ENCODE results near the gene PCNX3. TPM values are rescaled to one million over a fixed set of nuclear protein-coding genes. Genes with fewer than 3 reads are reported as not detected.

The PCNX3 gene
- polyA plus RNA-seq, 3 donors = 11.1 to 16.8 (median 13.3) TPM

DNA sequence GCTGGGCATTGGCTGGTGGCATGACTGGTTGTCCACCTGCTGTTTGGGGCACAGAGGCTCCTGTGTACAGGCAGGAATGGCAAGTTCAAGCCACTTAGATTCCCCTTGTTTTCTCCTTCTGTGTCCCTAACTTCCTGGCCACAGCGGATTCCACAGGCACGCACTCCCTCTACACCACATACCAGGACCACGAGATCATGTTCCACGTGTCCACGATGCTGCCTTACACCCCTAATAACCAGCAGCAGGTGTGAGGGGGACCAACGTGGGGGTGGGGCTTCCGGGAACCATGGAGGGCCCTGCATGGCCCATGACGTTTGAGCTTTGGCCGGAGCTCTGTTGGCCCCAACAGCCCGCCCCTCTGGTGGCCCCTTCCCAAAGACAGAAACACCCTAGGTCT, 30.1 kb downstream of the PCNX3 start:
- H3K27ac ChIP-seq (ENCODE audit: low read depth, low read length) = no peak overlapping the region
- 76 to 80% (median 77%) methylated on average over 10 of the region's 10 CpGs for WGBS, 3 donors

DNA sequence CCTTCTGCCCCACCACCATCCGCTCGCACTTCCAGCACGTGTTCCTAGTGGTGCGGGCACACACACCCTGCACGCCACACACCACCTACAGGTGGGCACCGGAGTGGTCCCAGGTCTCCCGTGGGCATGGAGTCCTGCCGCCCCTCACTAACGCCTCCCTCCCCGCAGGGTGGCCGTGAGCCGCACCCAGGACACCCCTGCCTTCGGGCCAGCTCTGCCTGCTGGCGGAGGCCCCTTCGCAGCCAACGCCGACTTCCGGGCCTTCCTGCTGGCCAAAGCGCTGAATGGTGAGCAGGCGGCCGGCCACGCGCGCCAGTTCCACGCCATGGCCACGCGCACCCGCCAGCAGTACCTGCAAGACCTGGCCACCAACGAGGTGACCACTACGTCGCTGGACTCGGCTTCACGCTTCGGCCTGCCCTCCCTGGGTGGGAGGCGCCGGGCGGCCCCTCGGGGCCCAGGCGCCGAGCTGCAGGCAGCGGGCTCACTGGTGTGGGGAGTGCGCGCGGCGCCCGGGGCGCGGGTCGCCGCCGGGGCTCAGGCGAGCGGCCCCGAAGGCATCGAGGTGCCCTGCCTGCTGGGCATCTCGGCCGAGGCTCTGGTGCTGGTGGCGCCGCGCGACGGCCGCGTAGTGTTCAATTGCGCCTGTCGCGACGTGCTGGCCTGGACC, 30.8 kb downstream of the PCNX3 start:
- no peak overlapping the region for H3K27ac ChIP-seq (ENCODE audit: low read depth, low read length)
- 65 to 91% (median 90%) methylated on average over 62 to 68 of the region's 68 CpGs for WGBS, 3 donors

DNA sequence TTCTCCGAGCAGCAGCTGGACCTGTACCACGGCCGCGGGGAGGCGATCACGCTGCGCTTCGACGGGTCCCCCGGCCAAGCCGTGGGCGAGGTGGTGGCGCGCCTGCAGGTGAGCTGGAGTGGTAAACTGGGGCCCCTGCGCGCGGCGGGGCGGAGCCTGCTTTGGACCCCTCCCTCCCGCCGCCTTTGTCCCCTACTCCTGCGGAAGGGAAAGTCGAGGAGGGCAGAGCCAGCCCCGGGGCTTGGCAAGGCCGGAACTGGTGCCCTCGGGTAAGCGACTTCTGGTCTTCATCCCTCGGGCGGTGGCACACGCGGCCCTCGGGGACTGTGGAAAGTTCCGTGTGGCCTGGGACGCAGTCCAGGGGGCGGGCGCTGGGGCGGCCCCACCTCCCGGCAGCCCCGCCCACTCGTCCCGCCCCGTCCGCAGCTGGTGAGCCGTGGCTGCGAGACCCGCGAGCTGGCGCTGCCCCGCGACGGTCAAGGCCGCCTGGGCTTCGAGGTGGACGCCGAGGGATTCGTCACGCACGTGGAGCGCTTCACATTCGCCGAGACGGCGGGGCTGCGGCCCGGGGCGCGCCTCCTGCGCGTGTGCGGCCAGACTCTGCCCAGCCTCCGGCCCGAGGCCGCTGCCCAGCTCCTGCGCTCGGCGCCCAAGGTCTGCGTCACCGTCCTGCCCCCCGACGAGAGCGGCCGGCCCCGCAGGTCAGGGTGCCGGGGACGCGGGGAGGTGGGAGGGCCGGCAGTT, 31.6 kb downstream of the PCNX3 start:
- WGBS, 3 donors = 14 to 83% (median 77%) methylated on average over 70 to 87 of the region's 87 CpGs
- H3K27ac ChIP-seq (ENCODE audit: low read depth, low read length) = no peak overlapping the region

DNA sequence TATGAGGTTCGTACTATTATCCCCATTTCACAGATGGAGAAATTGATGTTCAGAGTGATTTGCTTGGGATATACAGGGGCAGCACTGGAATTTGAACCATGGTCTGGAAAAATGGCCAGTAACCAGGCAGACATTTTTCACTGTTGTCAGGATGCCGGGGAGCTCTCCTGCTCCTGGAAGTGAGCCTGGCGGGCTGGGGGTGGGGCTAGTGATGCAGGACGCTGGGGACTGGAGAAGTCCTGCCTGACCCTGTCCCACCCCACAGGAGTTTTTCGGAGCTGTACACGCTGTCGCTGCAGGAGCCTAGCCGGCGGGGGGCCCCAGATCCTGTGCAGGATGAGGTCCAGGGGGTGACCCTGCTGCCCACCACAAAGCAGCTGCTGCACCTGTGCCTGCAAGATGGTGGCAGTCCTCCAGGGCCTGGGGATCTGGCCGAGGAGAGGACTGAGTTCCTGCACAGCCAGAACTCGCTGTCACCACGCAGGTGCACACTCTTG, 33.5 kb downstream of the PCNX3 start:
- no peak overlapping the region for H3K27ac ChIP-seq (ENCODE audit: low read depth, low read length)
- 62 to 79% (median 68%) methylated on average over 12 of the region's 12 CpGs for WGBS, 3 donors

DNA sequence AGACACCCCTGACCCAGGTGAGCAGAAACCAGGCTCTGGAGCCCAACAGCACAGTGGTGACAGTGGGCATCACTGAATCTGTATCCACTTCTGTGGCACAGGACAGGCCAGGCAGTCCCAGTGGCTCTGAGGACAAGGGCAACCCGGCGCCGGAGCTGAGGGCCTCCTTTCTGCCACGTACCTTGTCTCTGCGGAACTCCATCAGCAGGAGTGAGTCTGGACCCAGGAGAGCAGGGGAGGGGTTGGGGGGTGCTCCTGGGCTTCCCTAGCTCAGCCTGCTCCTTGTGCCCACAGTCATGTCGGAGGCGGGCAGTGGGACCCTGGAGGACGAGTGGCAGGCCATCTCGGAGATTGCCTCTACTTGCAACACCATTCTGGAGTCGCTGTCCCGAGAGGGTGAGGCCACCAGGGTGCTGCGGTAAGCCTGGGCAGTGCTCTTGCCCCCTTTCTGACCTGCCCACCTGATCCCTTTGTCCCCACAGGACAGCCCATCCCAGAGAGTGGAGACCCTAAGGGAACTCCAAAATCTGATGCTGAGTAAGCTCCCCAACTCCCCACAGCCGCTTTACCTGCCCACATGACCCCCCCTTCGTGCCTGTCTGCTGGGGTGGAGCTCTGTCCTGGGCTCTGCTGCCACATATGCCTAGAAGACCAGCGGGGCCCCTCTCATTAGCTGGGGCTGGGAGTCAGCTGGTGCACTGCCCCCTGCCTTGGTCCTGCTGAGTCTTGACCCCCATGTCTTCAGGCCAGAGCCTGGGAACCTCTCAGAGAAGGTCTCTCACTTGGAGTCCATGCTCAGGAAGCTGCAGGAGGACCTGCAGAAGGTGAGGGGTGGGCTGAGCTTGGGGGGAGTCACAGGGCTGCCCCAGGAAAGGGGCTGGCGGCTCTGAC, 34.3 kb downstream of the PCNX3 start:
- 84 to 89% (median 88%) methylated on average over 16 of the region's 16 CpGs for WGBS, 3 donors
- H3K27ac ChIP-seq (ENCODE audit: low read depth, low read length) = no peak overlapping the region

DNA sequence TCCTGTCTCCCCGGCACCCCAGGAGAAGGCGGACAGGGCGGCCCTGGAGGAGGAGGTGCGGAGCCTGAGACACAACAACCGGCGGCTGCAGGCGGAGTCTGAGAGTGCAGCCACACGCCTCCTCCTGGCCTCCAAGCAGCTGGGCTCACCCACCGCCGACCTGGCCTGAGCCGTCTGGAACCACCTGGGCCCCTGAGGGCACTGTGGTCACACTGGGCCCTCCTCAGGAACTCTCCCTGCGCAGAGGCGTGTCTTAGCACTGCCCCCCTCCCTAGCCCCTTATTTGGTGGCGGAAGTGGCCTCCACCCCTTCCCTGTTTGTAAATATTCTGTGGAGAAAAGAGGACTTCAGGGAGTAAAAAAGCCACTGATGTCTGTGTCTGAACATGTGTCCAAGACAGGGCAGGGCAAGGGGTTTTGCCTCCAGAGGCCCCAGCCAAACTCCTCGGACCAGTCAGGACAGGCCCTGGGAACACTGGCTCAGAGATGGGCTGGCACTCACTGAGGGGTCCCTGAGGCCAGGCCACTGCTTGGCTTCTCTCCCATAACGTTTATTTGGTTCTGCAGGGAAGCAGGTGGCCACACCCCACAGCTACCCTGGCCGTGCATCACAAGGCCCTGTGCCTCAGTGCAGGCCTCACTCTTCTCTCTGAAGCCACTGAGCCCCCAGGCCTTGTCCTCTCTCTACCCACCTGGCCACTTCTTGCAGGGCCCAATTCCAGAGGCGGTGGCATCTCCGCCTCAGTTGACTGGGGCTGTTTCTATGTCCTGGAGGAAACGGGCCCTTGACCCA, 35.2 kb downstream of the PCNX3 start:
- 77 to 85% (median 79%) methylated on average over 20 of the region's 20 CpGs for WGBS, 3 donors
- H3K27ac ChIP-seq (ENCODE audit: low read depth, low read length) = no peak overlapping the region

DNA sequence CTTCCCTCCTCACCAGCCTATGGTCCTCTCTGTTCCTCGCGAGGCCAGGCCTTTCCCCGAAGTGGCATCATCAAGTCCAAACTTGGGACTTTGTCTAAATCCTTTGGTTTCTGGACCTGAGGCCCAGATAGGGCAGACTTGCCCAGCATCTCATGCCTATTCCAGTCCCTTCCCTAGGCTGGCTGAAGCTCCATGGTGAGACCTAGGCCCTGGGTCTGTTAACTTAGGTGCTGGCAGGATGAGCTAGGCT, 35.7 kb downstream of the PCNX3 start:
- H3K27ac ChIP-seq (ENCODE audit: low read depth, low read length) = peak overlapping the region; percentile 40
- WGBS, 3 donors = 89 to 97% (median 96%) methylated on average over 3 of the region's 3 CpGs

DNA sequence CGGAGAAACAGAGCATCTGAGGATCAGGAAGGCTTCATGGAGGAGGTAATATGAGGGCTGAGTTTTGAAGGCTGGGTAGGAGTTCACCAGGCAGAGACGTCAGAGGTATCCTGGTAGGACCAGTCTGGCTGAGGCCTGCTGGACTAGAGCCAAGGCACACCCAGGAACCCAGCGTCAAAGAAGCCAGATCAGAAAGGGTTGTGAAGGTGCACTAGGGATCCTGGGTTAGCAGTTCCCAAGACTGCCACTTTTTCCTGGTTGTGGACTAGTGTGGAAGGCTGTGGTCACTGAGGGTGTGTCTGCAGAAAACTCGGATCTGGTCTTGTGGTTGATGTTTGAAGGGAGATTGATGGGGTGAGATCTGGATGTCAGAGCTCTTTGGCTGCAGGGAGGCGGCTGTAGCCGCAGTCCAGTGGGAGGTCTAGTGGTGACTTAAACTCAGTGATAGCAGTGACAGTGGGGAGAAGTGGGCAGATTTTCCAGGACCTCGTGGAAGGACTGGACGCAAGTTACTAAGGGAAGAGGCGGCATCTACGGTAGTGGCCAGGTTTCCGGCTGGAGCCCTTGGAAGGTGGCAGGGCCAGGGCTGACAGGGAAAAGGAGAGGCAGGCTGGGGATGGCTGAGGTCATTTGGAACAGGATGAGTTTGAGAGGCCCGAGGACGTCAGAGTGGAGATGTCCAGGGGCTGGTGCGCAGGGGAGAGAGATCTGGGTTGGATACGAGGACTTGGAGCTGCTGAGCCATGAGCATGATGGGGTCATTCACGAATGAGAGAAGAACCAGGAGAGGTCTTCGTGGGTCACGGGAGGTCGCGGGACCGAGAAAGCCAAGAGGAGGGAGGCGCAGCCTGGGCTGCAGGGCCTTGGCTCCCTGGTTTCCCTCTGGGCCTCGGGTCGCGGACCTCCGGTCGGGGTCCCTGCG, 36.3 kb downstream of the PCNX3 start:
- 16 to 39% (median 20%) methylated on average over 21 to 28 of the region's 28 CpGs for WGBS, 3 donors
- peak overlapping the region; percentile 40 for H3K27ac ChIP-seq (ENCODE audit: low read depth, low read length)

DNA sequence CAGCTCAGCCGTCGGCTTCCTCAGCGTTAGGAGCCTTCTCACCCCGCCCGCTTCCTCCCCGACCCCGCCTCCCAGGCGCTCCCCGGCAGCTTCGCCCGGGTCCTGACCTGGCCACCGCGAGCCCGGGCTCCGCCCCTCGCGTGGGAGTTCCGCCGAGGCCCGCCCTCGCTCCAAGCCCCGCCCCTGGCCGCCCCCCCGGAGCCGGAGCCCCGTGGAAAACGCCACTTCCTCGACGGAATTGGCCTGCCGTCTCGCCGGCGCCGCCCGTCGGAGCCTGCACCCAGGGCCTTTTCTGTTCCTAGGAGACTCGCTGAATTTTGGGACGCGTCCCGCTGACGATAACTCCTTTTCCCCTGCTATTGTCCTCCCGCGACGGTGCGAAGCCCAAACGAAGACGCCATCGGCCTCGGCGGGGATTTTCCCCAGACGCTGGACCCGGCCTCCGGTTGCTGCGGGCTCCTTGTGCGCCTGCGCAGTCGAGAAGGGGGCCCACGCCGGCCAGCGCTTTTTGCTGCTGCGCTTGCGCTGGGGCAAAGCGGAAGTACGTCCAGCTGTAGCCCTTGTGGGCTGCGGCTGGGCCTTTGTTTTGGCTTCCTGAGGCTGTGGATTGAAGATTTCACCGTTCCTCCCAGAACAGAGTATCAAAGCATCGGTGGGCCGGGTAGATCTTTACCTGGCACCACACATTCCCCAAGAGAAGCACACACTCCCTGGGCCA, 37.1 kb downstream of the PCNX3 start:
- H3K27ac ChIP-seq (ENCODE audit: low read depth, low read length) = peak overlapping the region; percentile 62
- WGBS, 3 donors = 0 to 1% (median 0%) methylated on average over 58 to 68 of the region's 68 CpGs

DNA sequence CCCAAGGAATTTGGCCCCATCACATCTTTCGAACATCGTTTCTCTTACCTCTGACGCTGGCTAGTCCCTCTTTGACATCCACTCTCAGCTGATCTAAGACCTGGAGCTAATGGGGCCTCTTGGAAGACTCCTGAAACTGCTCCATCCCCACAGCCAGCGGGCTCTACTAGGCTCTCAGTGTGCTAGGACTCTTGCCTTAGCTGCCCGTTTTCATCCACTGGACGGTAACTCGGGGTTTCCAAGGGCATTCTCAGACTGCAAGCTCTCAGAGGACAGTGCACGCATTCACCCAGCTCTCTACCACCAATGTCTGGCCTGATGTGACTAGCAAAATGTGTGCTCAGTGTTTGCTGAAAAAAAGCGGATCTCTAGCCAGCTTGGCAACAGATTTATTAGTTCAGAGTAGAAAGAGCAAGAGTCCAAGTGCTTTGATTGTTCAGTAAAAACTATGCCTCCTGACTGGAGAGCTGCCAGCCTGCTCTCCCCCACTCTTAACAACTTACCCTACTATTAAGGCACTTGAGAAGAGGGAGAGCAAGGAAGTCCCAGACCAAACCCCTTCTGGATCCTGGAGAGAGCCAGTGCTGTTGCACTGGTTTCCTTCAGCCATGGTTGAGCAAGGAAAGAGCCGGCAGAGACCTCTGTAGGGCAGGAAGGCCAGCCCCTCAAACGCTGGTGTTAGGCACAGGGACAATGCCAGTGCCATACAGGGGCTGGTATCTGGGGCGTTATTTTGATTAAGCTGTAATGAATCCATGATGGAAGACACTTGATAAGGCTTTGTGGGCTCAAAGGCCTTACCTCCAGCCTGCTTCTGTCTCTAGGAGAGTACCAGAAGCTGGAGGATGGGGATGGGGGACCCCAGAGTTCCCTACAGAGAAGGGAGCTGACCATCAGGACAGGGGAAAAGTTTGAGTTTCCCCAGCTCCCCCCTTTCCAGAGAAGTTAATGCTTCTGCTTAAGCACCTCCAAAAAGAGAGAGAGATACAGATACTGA, 38.0 kb downstream of the PCNX3 start:
- peak overlapping the region; percentile 51 for H3K27ac ChIP-seq (ENCODE audit: low read depth, low read length)
- 37 to 40% (median 39%) methylated on average over 12 of the region's 12 CpGs for WGBS, 3 donors

DNA sequence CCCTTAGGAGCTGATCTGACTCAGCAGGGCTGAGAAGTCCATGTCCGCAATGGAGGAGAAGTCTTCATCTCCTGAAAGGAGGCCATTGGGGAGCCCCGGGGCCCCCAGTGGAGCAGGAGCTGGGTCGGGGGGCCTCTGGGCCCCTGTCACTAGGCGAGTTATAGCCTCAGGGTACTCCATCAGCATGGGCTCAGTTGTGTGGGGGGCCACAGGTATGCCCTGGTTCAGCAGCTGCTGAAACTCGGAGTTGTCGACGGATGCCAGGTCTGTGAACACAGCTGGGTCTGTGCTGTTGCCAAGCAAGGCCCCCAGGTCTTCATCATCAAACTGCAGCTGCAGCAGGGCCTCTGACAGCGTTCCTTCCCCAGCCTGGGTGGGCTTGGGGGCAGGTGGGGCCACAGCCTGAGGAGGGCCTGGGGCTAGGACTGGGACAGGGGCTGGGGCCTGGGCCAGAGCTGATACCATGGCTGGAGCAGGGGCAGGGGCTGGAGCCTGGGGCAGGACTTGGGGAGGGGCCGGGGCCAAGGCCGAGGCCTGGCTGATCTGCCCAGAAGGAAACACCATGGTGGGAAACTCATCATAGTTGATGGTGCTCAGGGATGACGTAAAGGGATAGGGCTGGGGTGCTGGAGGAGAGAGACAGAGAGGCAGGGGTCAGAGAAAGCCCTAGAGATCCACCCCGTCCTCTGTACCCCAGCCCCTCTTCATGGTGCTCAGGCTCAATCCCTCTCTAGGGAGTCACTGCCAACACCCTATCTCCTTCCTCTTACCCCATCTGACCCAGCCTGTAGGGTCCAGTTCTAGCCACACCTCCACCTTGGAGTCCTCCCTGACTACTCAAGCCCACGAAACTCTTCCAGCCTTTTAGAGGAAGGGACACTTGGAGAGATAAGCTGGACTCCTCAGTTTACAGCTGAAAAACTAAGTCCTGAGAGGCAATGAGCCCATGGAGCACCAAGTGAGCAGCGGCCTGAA, 39.1 kb downstream of the PCNX3 start:
- H3K27ac ChIP-seq (ENCODE audit: low read depth, low read length) = no peak overlapping the region
- WGBS, 3 donors = 88 to 89% (median 88%) methylated on average over 13 to 14 of the region's 14 CpGs

DNA sequence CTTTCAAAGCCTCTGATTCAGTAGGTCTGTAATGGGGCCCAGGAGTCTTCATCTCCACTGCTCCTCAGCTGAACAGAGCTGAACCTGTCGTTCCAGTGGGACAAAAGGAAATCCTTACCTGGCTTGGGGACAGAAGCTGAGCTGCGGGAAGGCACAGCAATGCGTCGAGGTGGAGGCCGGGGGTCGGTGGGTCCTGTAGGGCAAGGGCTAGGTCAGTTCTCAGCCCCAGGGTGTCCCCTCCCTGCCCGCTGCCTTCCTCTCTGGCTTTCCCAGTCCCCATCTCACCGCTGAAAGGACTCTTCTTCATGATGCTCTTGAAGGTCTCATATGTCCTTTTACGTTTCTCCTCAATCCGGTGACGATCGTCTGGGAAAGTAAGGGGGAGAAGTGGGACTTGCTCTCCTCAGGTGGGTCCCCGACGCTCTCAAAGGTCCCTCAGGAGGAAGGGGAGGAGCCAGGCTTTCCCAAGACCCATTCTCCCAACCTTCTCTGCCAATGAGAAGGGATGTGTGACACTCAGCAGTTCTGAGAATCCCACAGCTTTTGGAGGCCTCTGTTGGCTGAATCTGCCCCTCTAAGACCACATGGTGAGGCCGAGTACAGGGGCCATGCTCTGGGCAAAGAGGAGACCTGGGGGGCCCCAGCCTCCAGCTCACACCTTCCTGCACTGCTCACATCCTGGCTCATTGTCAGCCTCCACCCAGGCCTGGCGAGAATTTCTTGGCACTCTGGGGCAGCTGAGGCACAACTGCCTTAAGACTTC, 40.2 kb downstream of the PCNX3 start:
- H3K27ac ChIP-seq (ENCODE audit: low read depth, low read length) = no peak overlapping the region
- 83 to 89% (median 83%) methylated on average over 16 of the region's 16 CpGs for WGBS, 3 donors

DNA sequence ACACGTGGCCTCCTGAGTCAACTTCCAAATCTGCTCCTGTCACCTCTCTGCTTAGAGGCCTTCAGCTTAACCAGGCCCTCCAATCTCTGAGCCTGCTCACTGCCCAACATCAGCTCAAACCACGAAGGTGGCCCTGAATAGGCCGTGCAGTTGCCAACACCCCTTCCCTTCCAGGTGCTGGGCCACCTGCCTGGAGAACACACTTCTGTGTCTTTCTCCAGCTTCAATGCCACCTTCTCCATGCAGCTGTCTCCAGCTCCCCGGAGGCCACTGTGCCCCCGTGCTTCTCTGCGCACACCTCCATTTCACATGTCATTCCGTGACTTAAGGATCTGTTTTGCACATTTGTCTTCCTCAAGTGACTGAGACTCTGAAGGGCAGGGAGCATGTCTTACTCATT, 41.9 kb downstream of the PCNX3 start:
- 82 to 92% (median 87%) methylated on average over 7 of the region's 7 CpGs for WGBS, 3 donors
- no peak overlapping the region for H3K27ac ChIP-seq (ENCODE audit: low read depth, low read length)
